Ishikawa (cell line): Measurements from ENCODE around the gene EZH2.

Experiments used
- CEBPB ChIP-seq: IDR thresholded peaks from 2 replicates; pipeline ENCODE4 v1.6.1; 2012
- CREB1 ChIP-seq: IDR thresholded peaks from 2 replicates; pipeline ENCODE4 v1.6.1; 2012; ENCODE audit warnings: low read depth
- EGR1 ChIP-seq: IDR thresholded peaks from 2 replicates; pipeline ENCODE4 v1.6.1; 2012
- EP300 ChIP-seq: IDR thresholded peaks from 2 replicates; pipeline ENCODE4 v1.6.1; 2012; ENCODE audit warnings: borderline replicate concordance
- FOXM1 ChIP-seq: IDR thresholded peaks from 2 replicates; pipeline ENCODE4 v1.6.1; 2012; ENCODE audit warnings: low read depth, borderline replicate concordance
- NFIC ChIP-seq: IDR thresholded peaks from 2 replicates; pipeline ENCODE4 v1.6.1; 2012
- RAD21 ChIP-seq: IDR thresholded peaks from 2 replicates; pipeline ENCODE4 v1.6.1; 2012; ENCODE audit warnings: low read depth
- TAF1 ChIP-seq: IDR thresholded peaks from 2 replicates; pipeline ENCODE4 v1.6.1; 2012; ENCODE audit warnings: low read depth, mild to moderate bottlenecking
- TCF12 ChIP-seq: IDR thresholded peaks from 2 replicates; pipeline ENCODE4 v1.6.1; 2012; ENCODE audit warnings: low read depth
- TEAD4 ChIP-seq: IDR thresholded peaks from 2 replicates; pipeline ENCODE4 v1.6.1; 2012
- YY1 ChIP-seq: IDR thresholded peaks from 2 replicates; pipeline ENCODE4 v1.6.1; 2012; ENCODE audit warnings: low read depth
- ZBTB7A ChIP-seq: IDR thresholded peaks from 2 replicates; pipeline ENCODE4 v1.6.1; 2012; ENCODE audit warnings: low read depth
- TF ChIP-seq, protein P1 (sequence below): IDR thresholded peaks from 2 replicates; pipeline ENCODE4 v1.6.1; 2012
- TF ChIP-seq, protein P2 (sequence below): IDR thresholded peaks from 2 replicates; pipeline ENCODE4 v1.6.1; 2012; ENCODE audit warnings: low read depth, mild to moderate bottlenecking
- TF ChIP-seq, protein P3 (sequence below): IDR thresholded peaks from 2 replicates; pipeline ENCODE4 v1.6.1; 2012

Gene EZH2

DNA sequence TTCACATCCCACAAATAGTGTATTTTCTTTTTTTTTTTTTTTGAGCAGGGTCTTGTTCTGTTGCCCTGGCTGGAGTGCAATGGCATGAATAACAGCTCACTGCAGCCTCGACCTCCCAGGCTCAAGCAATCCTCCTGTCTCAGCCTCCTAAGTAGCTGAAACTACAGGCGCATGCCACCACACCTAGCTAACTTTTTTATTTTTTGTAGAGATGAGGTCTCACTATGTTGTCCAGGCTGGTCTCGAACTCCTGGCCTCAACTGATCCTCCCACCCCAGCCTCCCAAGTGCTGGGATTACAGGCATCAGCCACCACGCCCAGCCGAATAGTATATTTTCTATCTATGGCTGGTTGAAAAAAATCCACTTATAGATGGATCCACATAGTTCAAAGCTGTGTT lies 12.5 kb downstream of the EZH2 start:
- TF ChIP-seq ZBTB7A = no peak
- TF ChIP-seq, protein P1, sequence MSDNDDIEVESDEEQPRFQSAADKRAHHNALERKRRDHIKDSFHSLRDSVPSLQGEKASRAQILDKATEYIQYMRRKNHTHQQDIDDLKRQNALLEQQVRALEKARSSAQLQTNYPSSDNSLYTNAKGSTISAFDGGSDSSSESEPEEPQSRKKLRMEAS = no peak
- no peak for TF ChIP-seq TAF1
- TF ChIP-seq RAD21 = no peak

DNA sequence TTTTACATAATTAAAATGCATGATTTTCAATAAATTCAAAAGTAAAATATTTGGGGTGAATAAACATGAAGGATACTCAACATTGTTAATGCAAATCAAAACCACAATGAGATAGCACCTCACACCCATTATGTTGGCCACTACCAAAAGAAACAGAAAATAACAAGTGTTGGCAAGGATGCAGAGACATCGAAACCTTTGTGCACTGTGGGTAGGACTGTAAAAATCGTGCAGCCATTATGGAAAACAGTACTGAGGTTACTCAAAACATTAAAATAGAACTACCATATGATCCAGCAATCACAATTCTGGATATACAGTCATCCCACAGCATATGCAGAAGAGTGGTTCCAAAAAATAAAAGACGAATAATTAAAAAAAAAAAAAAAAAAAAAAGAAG lies 13.1 kb downstream of the EZH2 start:
- TF ChIP-seq, protein P2, sequence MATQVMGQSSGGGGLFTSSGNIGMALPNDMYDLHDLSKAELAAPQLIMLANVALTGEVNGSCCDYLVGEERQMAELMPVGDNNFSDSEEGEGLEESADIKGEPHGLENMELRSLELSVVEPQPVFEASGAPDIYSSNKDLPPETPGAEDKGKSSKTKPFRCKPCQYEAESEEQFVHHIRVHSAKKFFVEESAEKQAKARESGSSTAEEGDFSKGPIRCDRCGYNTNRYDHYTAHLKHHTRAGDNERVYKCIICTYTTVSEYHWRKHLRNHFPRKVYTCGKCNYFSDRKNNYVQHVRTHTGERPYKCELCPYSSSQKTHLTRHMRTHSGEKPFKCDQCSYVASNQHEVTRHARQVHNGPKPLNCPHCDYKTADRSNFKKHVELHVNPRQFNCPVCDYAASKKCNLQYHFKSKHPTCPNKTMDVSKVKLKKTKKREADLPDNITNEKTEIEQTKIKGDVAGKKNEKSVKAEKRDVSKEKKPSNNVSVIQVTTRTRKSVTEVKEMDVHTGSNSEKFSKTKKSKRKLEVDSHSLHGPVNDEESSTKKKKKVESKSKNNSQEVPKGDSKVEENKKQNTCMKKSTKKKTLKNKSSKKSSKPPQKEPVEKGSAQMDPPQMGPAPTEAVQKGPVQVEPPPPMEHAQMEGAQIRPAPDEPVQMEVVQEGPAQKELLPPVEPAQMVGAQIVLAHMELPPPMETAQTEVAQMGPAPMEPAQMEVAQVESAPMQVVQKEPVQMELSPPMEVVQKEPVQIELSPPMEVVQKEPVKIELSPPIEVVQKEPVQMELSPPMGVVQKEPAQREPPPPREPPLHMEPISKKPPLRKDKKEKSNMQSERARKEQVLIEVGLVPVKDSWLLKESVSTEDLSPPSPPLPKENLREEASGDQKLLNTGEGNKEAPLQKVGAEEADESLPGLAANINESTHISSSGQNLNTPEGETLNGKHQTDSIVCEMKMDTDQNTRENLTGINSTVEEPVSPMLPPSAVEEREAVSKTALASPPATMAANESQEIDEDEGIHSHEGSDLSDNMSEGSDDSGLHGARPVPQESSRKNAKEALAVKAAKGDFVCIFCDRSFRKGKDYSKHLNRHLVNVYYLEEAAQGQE = no peak
- TF ChIP-seq YY1 (no peak), CREB1 (no peak), NFIC (no peak), EP300 (no peak)

DNA sequence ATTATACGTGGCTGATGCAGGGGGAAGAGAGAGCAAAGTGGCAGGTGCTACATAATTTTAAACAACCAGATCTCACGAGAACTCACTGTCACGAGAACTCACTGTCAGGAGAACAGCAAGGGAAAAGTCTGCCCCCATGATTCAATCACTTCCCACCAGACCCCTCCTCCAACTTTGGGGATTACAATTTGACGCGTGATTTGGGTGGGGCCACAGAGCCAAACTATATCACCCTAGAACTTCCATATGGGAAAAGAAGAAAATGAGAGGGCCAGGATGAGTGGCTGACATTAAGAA lies 15.8 kb downstream of the EZH2 start:
- TF ChIP-seq RAD21 = no peak
- TF ChIP-seq, protein P2 = no peak

DNA sequence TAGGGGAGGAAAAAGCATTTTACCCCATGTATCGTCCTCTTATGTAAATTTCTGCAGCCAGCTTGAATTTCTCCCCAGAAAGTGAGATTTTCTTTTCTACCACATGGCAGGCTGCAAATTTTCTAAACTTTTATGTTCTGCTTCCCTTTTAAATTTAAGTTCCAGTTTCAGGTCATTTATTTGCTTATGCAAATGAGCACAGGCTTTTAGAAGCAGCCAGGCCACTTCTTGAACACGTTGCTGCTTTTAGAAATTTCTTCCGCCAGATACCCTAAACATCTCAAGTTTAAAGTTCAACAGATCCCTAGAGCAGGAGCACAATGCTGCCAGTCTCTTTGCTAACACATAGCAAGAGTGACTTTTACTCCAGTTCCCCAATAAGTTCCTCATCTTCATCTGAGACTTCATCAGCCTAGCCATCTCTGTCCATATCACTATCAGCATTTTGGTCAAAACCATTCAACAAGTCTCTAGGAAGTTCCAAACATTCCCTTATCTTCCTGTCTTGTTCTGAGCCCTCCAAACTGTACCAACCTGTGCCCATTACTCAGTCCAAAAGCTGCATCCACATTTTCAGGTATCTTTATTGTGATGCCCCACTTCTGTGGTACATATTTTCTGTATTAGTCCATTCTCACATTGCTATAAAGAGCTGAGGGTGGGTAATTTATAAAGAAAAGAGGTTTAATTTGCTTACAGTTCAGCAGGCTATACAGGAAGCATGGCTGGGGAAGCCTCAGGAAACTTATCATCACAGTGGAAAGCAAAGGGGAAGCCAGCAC lies 16.3 kb downstream of the EZH2 start:
- TF ChIP-seq FOXM1 = no peak
- TF ChIP-seq, protein P1 = no peak
- TF ChIP-seq, protein P3, sequence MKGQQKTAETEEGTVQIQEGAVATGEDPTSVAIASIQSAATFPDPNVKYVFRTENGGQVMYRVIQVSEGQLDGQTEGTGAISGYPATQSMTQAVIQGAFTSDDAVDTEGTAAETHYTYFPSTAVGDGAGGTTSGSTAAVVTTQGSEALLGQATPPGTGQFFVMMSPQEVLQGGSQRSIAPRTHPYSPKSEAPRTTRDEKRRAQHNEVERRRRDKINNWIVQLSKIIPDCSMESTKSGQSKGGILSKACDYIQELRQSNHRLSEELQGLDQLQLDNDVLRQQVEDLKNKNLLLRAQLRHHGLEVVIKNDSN = no peak
- TF ChIP-seq CEBPB = no peak
- no peak for TF ChIP-seq EGR1
- no peak for TF ChIP-seq RAD21
- no peak for TF ChIP-seq NFIC
- TF ChIP-seq, protein P2 = no peak
- no peak for TF ChIP-seq EP300
- TF ChIP-seq TCF12 = no peak
- no peak for TF ChIP-seq ZBTB7A
- no peak for TF ChIP-seq CREB1
- TF ChIP-seq YY1 = no peak
- no peak for TF ChIP-seq TAF1
- no peak for TF ChIP-seq TEAD4

DNA sequence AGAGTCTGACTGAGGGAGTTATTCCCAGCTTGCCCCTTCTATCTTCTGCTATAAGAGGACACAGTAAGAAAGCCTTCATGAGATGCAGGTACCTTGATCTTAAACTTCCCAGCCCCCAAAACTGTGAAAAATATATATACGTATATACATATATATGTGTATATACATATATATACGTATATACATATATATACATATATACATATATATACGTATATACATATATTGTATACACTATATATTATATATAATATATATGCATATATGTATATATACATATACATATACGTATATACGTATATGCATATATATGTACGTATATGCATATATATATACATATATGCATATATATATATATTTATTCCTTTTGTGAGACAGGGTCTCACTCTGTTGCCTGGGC lies 17.7 kb downstream of the EZH2 start:
- TF ChIP-seq NFIC (no peak), TAF1 (no peak), TEAD4 (no peak), YY1 (no peak), EGR1 (no peak)

DNA sequence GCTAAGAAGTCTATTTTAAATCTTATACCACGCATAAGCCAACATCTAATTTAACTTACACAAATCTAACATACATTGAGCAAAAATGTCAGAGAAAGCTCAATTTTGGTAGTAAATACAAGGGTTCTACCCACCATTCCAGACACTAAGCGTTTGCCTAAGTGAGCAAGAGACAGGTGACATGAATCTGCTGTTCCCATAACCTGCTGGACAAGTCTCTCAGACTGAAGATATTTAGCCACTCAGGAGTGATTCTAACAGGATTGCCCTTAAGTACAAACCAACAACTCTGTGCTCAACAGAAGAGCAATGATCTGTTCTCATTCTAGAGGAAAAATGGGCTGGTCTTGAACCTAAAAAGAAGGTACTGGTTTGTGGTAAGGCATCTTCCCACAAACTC lies 18.8 kb downstream of the EZH2 start:
- TF ChIP-seq TCF12 = no peak
- TF ChIP-seq NFIC = no peak
- TF ChIP-seq YY1 = no peak
- no peak for TF ChIP-seq FOXM1
- TF ChIP-seq, protein P3 = no peak
- TF ChIP-seq ZBTB7A = no peak
- no peak for TF ChIP-seq CREB1
- no peak for TF ChIP-seq TAF1
- TF ChIP-seq, protein P2 = no peak
- TF ChIP-seq RAD21 = no peak
- TF ChIP-seq, protein P1 = no peak
